DMS53 (cell line): ENCODE data around the gene NMB.
A peak's percentile ranks its signal among the peaks of the same experiment; 100 is the strongest.
"Not testable (repeated sequence)": the region's sequence is repeated elsewhere in the genome, so short reads cannot be mapped to it uniquely, and the experiment has no call there.

ENCODE experiments used
- DNase-seq: peaks from one replicate; lab custom pipeline; 2025; lab: John Stamatoyannopoulos, UW

The NMB gene

GRCh38 chr15:84658080-84658787, at the start of gene NMB:
NMB (minus strand) TSS chr15:84658199; CDS start chr15:84658152, 47 bp downstream.
- DNase-seq, result peak; percentile 90

DNA sequence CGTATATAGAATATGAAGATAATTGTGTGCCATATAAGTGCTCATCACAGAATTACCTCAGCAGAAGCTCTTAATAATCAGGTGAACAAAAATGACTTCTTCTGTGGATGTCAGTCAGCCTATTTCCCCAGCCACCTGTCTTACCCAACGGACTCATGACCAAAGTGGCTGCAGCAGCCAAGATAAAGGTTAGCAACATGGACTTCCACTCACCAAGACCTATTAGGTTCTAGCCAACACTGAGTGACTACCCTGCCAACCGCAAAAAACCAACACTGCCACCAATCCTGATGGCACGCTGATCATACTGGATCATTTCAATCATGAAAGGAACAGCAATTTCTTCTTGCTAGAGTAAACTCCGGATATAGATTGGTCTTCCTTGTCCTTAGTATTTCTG, 45.8 kb upstream of the NMB start:
- DNase-seq, result no peak

GRCh38 chr15:84702961-84703482, 45.0 kb upstream of the NMB start:
- no peak for DNase-seq

DNA sequence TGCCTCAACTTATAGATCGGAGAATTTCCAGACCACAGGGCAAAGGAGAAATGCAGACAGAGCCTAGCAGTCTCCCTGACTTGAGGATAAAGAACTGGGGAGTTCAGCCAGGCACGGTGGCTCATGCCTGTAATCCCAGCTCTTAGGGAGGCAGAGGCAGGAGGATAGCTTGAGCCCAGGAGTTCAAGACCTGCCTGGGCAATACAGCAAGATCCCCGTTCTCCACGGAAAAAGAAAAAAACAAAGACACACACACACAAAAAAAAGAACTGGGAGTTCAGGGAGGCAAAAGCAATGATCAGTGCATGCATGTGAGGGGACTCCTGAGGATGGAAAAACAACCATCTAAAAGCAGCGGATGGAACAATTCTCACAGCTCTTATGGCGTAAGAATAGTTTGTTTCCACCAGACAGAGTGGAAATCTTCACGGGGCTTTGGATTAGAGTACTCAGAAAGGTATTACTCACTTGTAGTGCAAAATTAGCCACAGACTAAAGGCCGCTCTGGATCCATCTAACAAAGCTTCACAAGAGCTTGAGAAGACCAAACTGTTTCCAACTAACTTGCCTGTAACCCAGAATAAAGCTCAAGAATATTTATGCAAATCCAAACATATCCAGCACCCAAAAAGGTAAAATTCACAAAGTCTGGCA, 41.7 kb upstream of the NMB start:
- DNase-seq, result no peak

GRCh38 chr15:84697236-84697990, 39.4 kb upstream of the NMB start:
- no peak for DNase-seq

DNA sequence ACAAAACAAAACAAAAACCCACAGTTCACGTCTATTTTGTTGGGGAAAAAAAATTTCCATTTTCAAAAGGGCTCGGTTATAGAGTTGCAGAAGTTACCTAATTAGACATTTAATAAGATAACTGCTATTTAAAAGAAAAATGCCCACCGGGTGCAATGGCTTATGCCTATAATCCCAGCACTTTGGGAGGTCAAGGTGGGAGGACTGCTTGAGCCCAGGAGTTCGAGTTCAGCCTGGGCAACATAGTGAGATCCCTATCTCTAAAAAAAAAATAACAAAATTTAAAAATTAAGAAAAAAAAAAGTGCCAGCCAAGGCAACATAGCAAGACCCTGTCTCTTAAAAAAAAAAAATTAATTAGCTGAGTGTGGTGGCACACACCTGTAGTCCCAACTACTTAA, 38.8 kb upstream of the NMB start:
- DNase-seq, result no peak

DNA sequence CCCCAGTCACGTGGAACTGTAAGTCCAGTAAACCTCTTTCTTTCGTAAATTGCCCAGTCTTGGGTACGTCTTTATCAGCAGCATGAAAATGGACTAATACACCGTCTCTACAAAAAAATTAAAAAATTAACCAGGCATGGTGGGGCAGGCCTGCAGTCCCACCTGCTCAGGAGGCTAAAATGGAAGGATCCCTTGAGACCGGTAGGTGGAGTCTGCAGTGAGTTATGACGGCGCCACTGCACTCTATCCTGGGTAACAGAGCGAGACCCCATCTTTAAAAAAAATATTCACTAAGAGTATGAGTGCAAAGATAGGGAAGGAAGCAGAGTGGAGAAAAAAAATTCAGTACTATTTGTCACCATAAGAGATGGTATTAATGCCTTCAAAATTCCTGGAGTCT, 32.3 kb upstream of the NMB start:
- no peak for DNase-seq

DNA sequence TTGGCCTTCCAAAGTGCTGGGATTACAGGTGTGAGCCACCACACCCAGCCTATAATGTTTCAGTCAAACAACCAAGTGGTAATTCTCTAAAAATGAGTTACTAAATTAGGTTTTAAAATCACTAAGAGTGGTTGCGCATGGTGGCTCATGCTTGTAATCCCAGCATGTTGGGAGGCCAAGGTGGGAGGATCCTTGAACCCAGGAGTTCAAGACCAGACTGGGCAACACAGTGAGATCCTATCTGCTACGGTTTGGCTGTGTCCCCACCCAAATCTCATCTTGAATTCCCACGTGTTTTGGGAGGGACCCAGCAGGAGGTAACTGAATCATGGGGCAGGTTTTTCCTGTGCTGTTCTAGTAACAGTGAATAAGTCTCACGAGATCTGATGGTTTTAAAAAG, 31.9 kb upstream of the NMB start:
- no peak for DNase-seq

DNA sequence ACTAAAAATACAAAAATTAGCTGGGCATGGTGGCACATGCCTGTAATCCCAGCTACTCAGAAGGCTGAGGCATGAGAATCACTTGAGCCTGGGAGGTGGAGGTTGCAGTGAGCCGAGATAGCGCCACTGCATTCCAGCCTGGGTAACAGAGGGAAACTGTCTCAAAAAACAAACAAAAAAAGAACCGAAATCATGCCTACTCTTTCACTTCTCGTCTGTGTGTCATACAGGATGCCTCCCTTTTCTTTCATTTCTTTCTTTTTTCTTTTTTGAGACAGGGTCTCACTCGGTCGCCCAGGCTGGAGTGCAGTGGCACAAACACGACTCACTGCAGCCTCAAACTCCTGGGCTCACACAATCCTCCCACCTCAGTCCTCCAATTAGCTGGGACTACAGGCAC, 28.4 kb upstream of the NMB start:
- not testable (repeated sequence) for DNase-seq

GRCh38 chr15:84685304-84685703, 27.3 kb upstream of the NMB start:
- DNase-seq, result peak; percentile 85

DNA sequence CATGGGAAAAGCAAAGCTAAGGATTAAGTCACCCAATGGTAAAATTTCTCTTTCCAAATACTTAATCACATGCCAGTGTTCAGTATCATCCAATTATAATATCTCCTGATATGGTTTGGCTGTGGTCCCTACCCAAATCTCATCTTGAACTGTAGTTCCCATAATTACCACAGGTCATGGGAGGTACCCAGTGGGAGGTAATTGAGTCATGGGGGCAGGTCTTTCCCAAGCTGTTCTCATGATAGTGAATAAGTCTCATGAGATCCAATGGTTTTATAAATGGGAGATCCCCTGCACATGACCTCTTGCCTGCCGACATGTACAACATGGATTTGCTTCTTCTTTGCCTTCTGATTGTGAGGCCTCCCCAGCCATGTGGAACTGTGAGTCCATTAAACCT, 26.1 kb upstream of the NMB start:
- DNase-seq, result no peak

GRCh38 chr15:84681831-84682230, 23.8 kb upstream of the NMB start:
- DNase-seq, result no peak

DNA sequence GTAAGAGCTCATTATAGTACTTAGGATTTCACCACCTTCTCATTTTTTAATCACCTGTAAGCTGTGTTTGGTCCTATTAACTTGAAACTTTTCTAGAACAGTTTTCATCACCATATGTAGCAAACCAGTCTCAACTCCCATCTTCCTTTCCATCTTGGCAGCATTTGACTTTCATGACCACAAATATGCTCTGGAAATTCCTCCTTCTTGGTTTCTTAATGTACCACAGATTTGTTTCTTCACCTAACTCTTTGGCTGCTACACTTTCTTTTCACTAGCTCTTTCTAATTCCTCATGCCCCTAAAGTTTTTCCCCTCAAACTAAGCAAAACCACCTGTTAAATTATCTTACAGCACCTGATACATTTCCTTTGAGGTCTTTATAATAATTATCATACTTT, 13.2 kb upstream of the NMB start:
- DNase-seq, result no peak

- DNase-seq, result no peak
These were observed 11.7 kb upstream of the NMB start for GRCh38 chr15:84669726-84670125.

GRCh38 chr15:84668221-84668982, 10.4 kb upstream of the NMB start:
- DNase-seq, result no peak

DNA sequence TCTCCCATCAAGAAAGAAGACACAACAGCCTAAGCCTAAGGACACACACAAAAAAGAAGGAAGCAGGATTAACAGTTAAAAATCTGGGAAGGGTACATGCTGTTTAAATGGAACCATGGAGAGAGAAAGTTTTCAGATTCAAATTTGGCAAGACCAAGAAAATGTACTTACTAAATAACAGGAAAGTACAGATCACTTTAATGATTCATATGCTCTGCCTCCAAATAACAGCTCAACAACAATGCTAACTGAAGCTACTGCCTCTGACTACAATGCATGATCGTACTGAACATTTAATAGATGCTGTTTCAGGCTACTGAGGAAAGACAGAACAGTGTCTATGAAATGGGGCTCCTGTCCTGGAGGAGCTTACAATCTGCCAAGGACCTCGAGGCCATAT, 8.4 kb upstream of the NMB start:
- DNase-seq, result no peak

- DNase-seq, result no peak
These were observed 3.0 kb upstream of the NMB start for GRCh38 chr15:84661001-84661400.

DNA sequence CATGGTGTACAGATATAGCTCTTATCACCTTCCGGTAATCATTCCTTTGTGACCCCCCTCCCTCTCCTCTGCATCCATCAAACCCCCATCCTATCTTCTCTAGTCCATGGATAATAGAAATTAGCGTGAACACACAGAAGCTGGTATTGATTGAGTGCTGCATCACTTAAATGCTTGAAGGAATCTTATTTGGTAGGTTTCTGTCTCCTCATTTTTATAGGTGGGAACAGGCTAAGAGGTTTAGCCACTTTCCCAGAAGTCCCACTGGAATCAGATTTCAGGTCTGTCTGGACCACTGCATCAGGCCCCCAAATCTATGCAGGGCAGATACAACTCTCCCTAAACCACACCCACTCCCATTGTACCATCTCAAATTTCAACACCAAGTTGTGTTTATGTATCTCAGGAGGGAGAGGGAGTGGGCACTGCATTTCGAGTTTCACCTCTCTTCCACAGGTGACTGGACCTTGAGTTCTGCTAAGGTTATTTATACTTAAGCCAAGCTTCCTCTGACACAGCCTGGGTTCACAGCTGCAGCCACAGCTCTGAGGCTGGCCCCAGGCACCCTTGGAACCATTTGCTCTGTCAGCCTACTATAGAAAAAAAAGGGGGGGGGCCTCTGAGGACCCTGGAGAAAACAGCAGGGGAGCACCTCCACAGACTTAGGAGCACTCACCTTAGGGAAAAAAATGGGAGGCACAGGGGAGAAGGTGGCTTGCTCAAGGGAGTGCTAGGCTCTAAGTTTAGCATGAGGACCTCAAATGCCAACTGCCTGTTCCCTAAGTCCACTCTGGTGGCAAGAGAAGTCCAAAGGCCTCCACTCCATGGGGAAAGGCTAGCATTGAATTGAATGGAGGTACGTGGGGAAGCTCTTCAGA, 2.1 kb upstream of the NMB start:
- DNase-seq, result no peak

DNA sequence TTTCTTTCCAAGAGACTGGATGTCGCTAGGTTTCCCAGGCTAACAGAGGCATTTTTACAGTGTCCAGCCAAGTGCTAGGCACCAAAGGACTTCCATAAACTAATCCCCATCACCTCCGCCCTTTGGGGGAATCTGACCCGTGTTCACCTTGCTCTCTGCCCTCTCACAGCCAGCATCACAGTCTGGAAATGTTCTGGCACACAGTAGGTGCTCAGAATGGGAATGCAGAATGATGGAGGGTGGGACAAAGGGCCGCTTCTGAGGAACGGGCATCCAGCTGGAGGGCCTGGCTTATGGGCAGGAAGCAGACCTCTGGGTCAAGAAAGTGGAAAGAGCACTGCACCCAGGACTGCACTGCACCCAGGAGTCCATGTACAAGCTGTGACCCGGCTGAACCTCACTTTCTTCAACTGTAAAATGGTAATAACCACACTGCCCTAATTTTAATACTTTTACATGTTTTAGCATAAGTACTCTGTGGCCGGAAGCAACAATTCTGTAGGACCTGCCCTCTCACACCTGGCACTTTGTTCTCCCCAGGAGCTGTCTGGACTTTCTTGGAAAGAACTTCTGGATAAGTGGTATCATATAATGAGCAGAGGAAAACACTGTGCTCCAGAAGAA, 901 bp upstream of the NMB start:
- peak; percentile 35 for DNase-seq

- DNase-seq, result no peak
These were observed 285 bp downstream of the NMB start for GRCh38 chr15:84657748-84658079.

- no peak for DNase-seq
These were observed 1.0 kb downstream of the NMB start for GRCh38 chr15:84656972-84657371.
